Measurements from ENCODE around the gene NT5C3A.
"Not testable (repeated sequence)": the region's sequence is repeated elsewhere in the genome, so short reads cannot be mapped to it uniquely, and the experiment has no call there.

GRCh38 chr7:32977159-32977558 lies 85.4 kb downstream of the NT5C3A start:
- not testable (repeated sequence) for TF ChIP-seq CTCF (conservative IDR thresholded peaks at IDR 0.05); EZH2 (IDR thresholded peaks at IDR 0.05; ENCODE audit: low read depth)

Data from PC-9 (cell line).